Neuron (in vitro differentiated cells): ENCODE results near the gene COLQ.

ENCODE experiments used
- H2AFZ ChIP-seq: one replicate; pipeline ENCODE4 v1.6.1; 2013; ENCODE audit warnings: low read depth, mild to moderate bottlenecking, inconsistent platforms, low read length, moderate library complexity
- H3K27me3 ChIP-seq: one replicate; pipeline ENCODE4 v1.6.1; 2013; ENCODE audit warnings: low read length; ENCODE audit not compliant: insufficient read depth
- H3K36me3 ChIP-seq: one replicate; pipeline ENCODE4 v1.6.1; 2013; ENCODE audit warnings: low read length; ENCODE audit not compliant: insufficient read depth
- H3K4me1 ChIP-seq: one replicate; pipeline ENCODE4 v1.6.1; 2013; ENCODE audit warnings: low read length; ENCODE audit not compliant: insufficient read depth
- H3K4me3 ChIP-seq: 2 replicates; pipeline ENCODE4 v1.5.1; 2013; ENCODE audit warnings: mild to moderate bottlenecking, low read length, moderate library complexity
- H3K9me3 ChIP-seq: one replicate; pipeline ENCODE4 v1.6.1; 2013; ENCODE audit warnings: low read length

Gene COLQ

GRCh38 chr3:15521573-15521965 lies at the start of gene COLQ:
Gene COLQ, minus strand, starts transcription at chr3:15521706. Its CDS starts 81 bp downstream, at chr3:15521625.
- Histone ChIP-seq H3K4me3 (no peak within 1 kb of the TSS), H3K27me3 (no peaks in the 10 kb centered on the region), H2AFZ (no peak within 1 kb of the TSS), H3K4me1 (peaks cover 4% of the 10 kb centered on the region), H3K36me3 (no peaks in the 10 kb centered on the region), H3K9me3 (no peaks in the 10 kb centered on the region)

- Histone ChIP-seq H3K9me3 (no peaks in the 10 kb centered on the region), H2AFZ (no peak overlapping the region), H3K4me3 (no peak overlapping the region), H3K27me3 (no peaks in the 10 kb centered on the region), H3K4me1 (no peaks in the 10 kb centered on the region), H3K36me3 (peaks cover 49% of the 10 kb centered on the region)
Measured at GRCh38 chr3:15563190-15563589, 41.7 kb upstream of the COLQ start.

GRCh38 chr3:15562560-15562959 lies 41.1 kb upstream of the COLQ start:
- Histone ChIP-seq H2AFZ (no peak overlapping the region), H3K4me1 (no peaks in the 10 kb centered on the region)

GRCh38 chr3:15558581-15558980 lies 37.1 kb upstream of the COLQ start:
- Histone ChIP-seq H2AFZ (no peak overlapping the region), H3K36me3 (peaks cover 29% of the 10 kb centered on the region), H3K4me1 (no peaks in the 10 kb centered on the region), H3K9me3 (no peaks in the 10 kb centered on the region), H3K27me3 (no peaks in the 10 kb centered on the region), H3K4me3 (no peak overlapping the region)

More at GRCh38 chr3:15562560-15562959, 41.1 kb upstream of the COLQ start:
- H3K27me3 ChIP-seq: no peaks in the 10 kb centered on the region
- peaks cover 43% of the 10 kb centered on the region for H3K36me3 ChIP-seq
- H3K4me3 ChIP-seq: no peak overlapping the region
- H3K9me3 ChIP-seq: no peaks in the 10 kb centered on the region

GRCh38 chr3:15557511-15557946 lies 36.0 kb upstream of the COLQ start:
- Histone ChIP-seq H3K4me1 (no peaks in the 10 kb centered on the region), H3K4me3 (no peak overlapping the region), H2AFZ (no peak overlapping the region), H3K9me3 (no peaks in the 10 kb centered on the region), H3K36me3 (peaks cover 25% of the 10 kb centered on the region), H3K27me3 (no peaks in the 10 kb centered on the region)

GRCh38 chr3:15556512-15556911 lies 35.0 kb upstream of the COLQ start:
- H3K4me3 ChIP-seq: no peak overlapping the region
- H2AFZ ChIP-seq: no peak overlapping the region

GRCh38 chr3:15553749-15554148 lies 32.2 kb upstream of the COLQ start:
- Histone ChIP-seq H3K4me1 (no peaks in the 10 kb centered on the region), H3K4me3 (no peak overlapping the region), H3K36me3 (peaks cover 11% of the 10 kb centered on the region), H3K9me3 (no peaks in the 10 kb centered on the region), H3K27me3 (no peaks in the 10 kb centered on the region), H2AFZ (no peak overlapping the region)

More at GRCh38 chr3:15556512-15556911, 35.0 kb upstream of the COLQ start:
- no peaks in the 10 kb centered on the region for H3K27me3 ChIP-seq
- H3K36me3 ChIP-seq: peaks cover 22% of the 10 kb centered on the region
- H3K4me1 ChIP-seq: no peaks in the 10 kb centered on the region
- no peaks in the 10 kb centered on the region for H3K9me3 ChIP-seq

- Histone ChIP-seq H2AFZ (no peak overlapping the region), H3K4me3 (no peak overlapping the region), H3K36me3 (peaks cover 11% of the 10 kb centered on the region), H3K9me3 (no peaks in the 10 kb centered on the region), H3K4me1 (no peaks in the 10 kb centered on the region), H3K27me3 (no peaks in the 10 kb centered on the region)
Measured at GRCh38 chr3:15551902-15552301, 30.4 kb upstream of the COLQ start.

- no peak overlapping the region for H2AFZ ChIP-seq
- H3K27me3 ChIP-seq: no peaks in the 10 kb centered on the region
- peaks cover 7% of the 10 kb centered on the region for H3K36me3 ChIP-seq
- H3K4me3 ChIP-seq: no peak overlapping the region
- no peaks in the 10 kb centered on the region for H3K4me1 ChIP-seq
- no peaks in the 10 kb centered on the region for H3K9me3 ChIP-seq
Measured at GRCh38 chr3:15549846-15550245, 28.3 kb upstream of the COLQ start.

GRCh38 chr3:15542614-15543013 lies 21.1 kb upstream of the COLQ start:
- H2AFZ ChIP-seq: no peak overlapping the region
- H3K9me3 ChIP-seq: no peaks in the 10 kb centered on the region
- H3K27me3 ChIP-seq: no peaks in the 10 kb centered on the region
- no peaks in the 10 kb centered on the region for H3K36me3 ChIP-seq
- no peak overlapping the region for H3K4me3 ChIP-seq
- no peaks in the 10 kb centered on the region for H3K4me1 ChIP-seq

- H3K9me3 ChIP-seq: no peaks in the 10 kb centered on the region
- no peak overlapping the region for H3K4me3 ChIP-seq
- H3K36me3 ChIP-seq: no peaks in the 10 kb centered on the region
- H2AFZ ChIP-seq: no peak overlapping the region
- no peaks in the 10 kb centered on the region for H3K27me3 ChIP-seq
- H3K4me1 ChIP-seq: no peaks in the 10 kb centered on the region
Measured at GRCh38 chr3:15541371-15541770, 19.9 kb upstream of the COLQ start.

GRCh38 chr3:15539066-15539465 lies 17.6 kb upstream of the COLQ start:
- H2AFZ ChIP-seq: no peak overlapping the region
- H3K4me1 ChIP-seq: no peaks in the 10 kb centered on the region
- H3K27me3 ChIP-seq: no peaks in the 10 kb centered on the region

GRCh38 chr3:15538345-15538744 lies 16.8 kb upstream of the COLQ start:
- Histone ChIP-seq H2AFZ (no peak overlapping the region), H3K9me3 (no peaks in the 10 kb centered on the region), H3K36me3 (no peaks in the 10 kb centered on the region), H3K27me3 (no peaks in the 10 kb centered on the region), H3K4me1 (no peaks in the 10 kb centered on the region), H3K4me3 (no peak overlapping the region)

More at GRCh38 chr3:15539066-15539465, 17.6 kb upstream of the COLQ start:
- Histone ChIP-seq H3K36me3 (no peaks in the 10 kb centered on the region), H3K9me3 (no peaks in the 10 kb centered on the region), H3K4me3 (no peak overlapping the region)

- Histone ChIP-seq H3K27me3 (no peaks in the 10 kb centered on the region), H3K9me3 (no peaks in the 10 kb centered on the region), H3K4me1 (no peaks in the 10 kb centered on the region), H3K36me3 (no peaks in the 10 kb centered on the region), H3K4me3 (no peak overlapping the region), H2AFZ (no peak overlapping the region)
Measured at GRCh38 chr3:15536856-15537255, 15.3 kb upstream of the COLQ start.
